GM18505 (cell line): ENCODE data around the gene RAB10.
"Not testable (repeated sequence)": the region's sequence is repeated elsewhere in the genome, so short reads cannot be mapped to it uniquely, and the experiment has no call there.

ENCODE experiments used
- ATAC-seq: cut with Tn5 transposase; IDR thresholded peaks from one replicate; pipeline ENCODE4 v1.9.1; 2021; ENCODE audit not compliant: unreplicated experiment
- POLR2A ChIP-seq: IDR thresholded peaks from 4 replicates; pipeline ENCODE4 v1.6.1; 2011; ENCODE audit warnings: borderline replicate concordance; ENCODE audit not compliant: insufficient read depth, insufficient read length; ENCODE audit errors: extremely low read depth

Gene RAB10

GRCh38 chr2:26033818-26034636 is at the start of gene RAB10:
RAB10 (plus strand) TSS chr2:26034084; CDS start chr2:26034609, 525 bp downstream.
- peak; percentile 95 for TF ChIP-seq POLR2A

GRCh38 chr2:25988134-25988533 is 45.8 kb upstream of the RAB10 start:
- no peak for ATAC-seq
- TF ChIP-seq POLR2A: no peak

More at GRCh38 chr2:26033818-26034636, at the start of gene RAB10:
- peak; percentile 93 for ATAC-seq

GRCh38 chr2:25989154-25989553 is 44.7 kb upstream of the RAB10 start:
- ATAC-seq: no peak
- TF ChIP-seq POLR2A: no peak

GRCh38 chr2:25991965-25992364 is 41.9 kb upstream of the RAB10 start:
- no peak for TF ChIP-seq POLR2A
- ATAC-seq: no peak

GRCh38 chr2:25992556-25992955 is 41.3 kb upstream of the RAB10 start:
- ATAC-seq: no peak
- TF ChIP-seq POLR2A: no peak

- TF ChIP-seq POLR2A: no peak
- no peak for ATAC-seq
Observed at GRCh38 chr2:25993049-25993448, 40.8 kb upstream of the RAB10 start.

GRCh38 chr2:25994509-25994908 is 39.4 kb upstream of the RAB10 start:
- TF ChIP-seq POLR2A: no peak
- no peak for ATAC-seq

GRCh38 chr2:25996844-25997243 is 37.0 kb upstream of the RAB10 start:
- no peak for ATAC-seq
- no peak for TF ChIP-seq POLR2A

GRCh38 chr2:25998816-25999383 is 35.0 kb upstream of the RAB10 start:
- not testable (repeated sequence) for ATAC-seq

- not testable (repeated sequence) for ATAC-seq
Observed at GRCh38 chr2:25999406-25999805, 34.5 kb upstream of the RAB10 start.

- ATAC-seq: no peak
Observed at GRCh38 chr2:26000561-26001082, 33.3 kb upstream of the RAB10 start.

GRCh38 chr2:26001743-26002351 is 32.0 kb upstream of the RAB10 start:
- no peak for ATAC-seq

More at GRCh38 chr2:26000561-26001082, 33.3 kb upstream of the RAB10 start:
- TF ChIP-seq POLR2A: no peak

GRCh38 chr2:26002632-26003310 is 31.1 kb upstream of the RAB10 start:
- ATAC-seq: no peak
- TF ChIP-seq POLR2A: no peak

More at GRCh38 chr2:26001743-26002351, 32.0 kb upstream of the RAB10 start:
- no peak for TF ChIP-seq POLR2A
